HG03442 (cell line): ENCODE data around the gene MTG1.
"Not testable (repeated sequence)": the region's sequence is repeated elsewhere in the genome, so short reads cannot be mapped to it uniquely, and the experiment has no call there.

Source experiments
- ATAC-seq: cut with Tn5 transposase; IDR thresholded peaks from one replicate; pipeline ENCODE4 v1.9.1; 2021; ENCODE audit warnings: mild to moderate bottlenecking, moderate library complexity; ENCODE audit not compliant: unreplicated experiment

MTG1 gene

GRCh38 chr10:133377818-133378250 is 16.1 kb upstream of the MTG1 start:
- ATAC-seq, result no peak

DNA sequence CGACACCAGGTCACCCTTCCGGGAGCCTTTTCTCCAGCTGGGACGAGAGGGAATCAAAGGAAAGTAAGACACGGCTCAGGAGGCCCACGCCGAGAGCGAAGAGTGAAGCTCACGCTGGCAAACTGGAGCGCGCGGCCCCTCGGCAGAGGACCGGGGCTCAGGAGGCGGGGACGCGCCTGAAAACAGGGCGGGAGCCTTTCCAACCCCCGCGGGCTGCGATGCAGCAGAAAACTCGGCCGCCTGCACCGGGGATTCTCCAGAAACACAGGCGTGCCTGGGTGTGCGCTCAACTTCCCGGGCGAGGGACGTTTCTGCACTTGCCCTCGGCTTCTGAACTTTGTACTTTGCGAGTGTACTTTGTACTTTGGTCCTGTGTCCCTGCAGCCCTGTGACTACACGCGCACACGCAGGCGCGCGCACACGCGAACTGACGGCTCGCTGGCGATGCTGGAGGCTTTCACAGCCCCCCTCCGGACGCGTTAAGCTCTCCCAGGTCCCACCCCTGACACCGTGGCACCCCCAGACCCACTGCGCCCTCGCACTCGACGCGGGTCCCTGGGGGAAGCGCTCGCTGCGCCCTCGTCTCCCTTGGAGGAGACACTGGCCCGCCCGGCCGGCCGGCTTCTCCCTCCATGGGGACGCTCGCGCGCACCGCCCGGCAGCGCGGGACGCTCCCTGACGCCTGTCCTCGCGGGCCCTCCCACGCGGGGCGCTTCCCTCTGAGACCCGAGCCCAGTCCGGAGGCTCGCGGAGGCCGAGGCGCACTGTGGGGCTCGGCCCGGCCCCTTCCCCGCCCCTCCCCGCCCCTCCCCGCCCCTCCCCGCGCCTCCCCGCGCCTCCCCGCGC is 15.5 kb upstream of the MTG1 start:
- peak; percentile 33 for ATAC-seq

DNA sequence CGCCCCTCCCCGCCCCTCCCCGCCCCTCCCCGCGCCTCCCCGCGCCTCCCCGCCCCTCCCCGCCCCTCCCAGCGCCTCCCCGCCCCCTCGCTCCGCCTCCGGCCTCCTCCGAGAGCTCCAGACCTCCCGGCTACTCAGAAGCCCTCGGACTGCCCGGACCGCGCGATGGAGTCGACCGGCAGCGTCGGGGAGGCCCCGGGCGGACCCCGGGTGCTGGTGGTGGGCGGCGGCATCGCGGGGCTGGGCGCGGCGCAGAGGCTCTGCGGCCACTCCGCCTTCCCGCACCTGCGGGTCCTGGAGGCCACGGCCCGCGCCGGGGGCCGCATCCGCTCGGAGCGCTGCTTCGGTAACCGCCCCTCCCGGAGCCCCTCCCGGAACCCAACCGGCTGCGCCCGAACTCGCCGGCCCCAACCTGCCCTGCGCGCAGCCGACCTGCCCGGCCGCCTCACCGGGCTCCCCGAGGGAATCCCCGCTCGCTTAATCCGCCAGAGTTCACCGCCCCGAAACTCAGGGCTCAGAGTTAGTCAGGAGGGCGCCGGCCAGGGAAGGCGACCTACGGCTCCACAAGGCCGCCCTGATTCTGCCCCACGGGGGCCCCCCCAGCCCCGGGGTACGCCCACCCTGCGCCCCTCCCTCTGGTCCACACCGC is 14.7 kb upstream of the MTG1 start, which contains the start of gene PAOX:
Gene PAOX, plus strand, starts transcription at position 111 of the 649 bp plus-strand sequence. Its CDS starts 55 bp downstream, at position 166.
- ATAC-seq, result peak; percentile 51

DNA sequence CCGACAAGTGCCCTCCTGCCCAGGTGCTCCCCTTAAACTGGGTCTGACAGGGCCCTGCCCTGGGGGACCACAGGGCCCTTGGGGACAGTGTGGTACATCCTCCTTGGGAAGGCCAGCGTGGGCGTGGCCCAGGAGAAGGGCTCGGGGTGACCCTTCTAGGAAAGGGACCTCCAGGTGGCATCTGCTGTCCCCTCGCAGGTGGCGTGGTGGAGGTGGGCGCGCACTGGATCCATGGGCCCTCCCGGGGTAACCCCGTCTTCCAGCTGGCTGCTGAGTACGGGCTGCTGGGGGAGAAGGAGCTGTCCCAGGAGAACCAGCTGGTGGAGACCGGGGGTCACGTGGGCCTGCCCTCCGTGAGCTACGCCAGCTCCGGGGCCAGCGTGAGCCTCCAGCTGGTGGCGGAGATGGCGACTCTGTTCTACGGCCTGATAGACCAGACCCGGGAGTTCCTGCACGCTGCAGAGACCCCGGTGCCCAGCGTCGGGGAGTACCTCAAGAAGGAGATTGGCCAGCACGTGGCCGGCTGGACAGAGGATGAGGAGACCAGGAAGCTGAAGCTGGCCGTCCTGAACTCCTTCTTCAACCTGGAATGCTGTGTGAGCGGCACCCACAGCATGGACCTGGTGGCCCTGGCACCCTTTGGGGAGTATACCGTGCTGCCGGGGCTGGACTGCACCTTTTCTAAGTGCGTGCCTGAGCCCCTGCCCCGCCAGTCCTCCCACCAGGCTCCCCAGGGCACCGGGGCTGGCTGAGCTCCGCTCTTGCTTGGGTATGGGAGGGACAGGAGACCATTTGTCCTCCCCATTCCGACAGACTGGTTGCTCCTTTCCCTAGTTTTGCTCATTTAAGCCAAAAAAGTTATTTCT is 13.9 kb upstream of the MTG1 start:
- no peak for ATAC-seq

DNA sequence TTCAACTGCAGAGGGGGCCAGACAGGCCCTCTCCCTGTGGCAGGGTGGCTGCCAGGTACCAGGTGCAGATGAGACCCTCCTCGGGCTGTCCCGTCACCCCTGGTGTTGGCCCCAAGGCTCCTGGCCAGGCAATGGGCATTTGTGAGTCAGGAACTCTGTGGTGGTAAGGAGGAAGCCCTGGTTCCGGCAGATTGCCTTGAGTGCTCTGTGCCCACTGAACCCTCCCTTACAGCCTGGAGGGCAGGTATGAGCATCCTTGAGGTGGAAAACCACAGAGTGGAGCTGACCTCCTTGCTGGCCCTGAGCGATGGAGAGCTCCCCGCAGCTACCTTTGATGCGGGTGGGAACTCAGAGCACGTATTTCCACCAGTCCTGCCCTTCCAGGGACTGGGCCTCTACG is 12.9 kb upstream of the MTG1 start:
- ATAC-seq, result no peak

DNA sequence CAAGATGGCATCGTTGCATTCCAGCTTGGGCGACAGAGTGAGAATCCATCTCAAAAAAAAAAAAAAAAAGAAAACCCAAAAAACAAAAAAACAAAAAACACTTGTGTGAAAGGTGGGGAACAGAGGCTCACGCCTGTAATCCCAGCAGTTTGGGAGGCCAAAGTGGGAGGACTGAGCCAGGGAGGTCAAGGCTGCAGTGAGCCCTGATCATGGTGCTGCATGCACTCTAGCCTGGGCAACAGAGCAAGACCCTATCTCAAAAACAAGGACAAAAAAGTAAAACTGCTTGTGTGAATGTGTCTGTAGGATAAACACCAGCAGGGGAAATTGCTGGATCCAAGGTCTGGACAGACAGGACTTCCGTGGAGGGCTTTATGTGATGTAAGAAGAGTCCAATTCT is 10.4 kb upstream of the MTG1 start:
- ATAC-seq, result no peak

GRCh38 chr10:133384071-133384470 is 9.9 kb upstream of the MTG1 start:
- ATAC-seq, result no peak

DNA sequence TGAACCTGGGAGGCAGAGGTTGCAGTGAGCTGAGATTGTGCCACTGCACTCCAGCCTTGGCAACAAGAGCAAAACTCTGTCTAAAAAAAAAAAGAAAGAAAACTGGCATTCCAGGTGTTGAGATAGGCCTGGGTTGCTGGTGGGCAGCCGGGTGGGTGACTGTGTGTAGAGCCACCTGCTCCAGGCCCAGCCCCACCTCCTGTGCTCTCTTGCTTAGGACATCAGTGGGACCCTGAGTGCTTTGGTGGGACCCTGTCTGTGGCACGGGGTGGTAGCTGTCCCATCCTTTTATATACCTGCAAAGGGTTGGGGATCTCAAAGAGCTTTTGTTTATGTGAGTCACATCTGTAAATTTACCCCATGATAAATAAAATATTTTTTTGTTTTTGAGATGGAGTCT is 8.7 kb upstream of the MTG1 start:
- ATAC-seq, result no peak

DNA sequence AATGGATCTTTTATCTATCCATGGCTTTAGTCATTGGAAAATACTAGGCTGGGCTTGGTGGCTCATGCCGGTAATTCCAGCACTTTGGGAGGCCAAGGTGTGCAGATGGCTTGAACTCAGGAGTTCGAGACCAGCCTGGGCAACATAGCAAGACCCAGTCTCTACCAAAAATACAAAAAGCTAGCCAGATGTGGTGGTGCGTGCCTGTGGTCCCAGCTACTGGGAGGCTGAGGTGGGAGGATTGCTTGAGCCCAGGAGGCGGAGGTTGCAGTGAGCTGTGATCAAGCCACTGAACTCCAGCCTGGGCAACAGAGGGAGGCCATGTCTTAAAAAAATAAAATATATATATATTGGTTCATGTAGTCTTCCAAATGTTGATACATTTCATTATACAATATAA is 7.0 kb upstream of the MTG1 start:
- ATAC-seq, result not testable (repeated sequence)

DNA sequence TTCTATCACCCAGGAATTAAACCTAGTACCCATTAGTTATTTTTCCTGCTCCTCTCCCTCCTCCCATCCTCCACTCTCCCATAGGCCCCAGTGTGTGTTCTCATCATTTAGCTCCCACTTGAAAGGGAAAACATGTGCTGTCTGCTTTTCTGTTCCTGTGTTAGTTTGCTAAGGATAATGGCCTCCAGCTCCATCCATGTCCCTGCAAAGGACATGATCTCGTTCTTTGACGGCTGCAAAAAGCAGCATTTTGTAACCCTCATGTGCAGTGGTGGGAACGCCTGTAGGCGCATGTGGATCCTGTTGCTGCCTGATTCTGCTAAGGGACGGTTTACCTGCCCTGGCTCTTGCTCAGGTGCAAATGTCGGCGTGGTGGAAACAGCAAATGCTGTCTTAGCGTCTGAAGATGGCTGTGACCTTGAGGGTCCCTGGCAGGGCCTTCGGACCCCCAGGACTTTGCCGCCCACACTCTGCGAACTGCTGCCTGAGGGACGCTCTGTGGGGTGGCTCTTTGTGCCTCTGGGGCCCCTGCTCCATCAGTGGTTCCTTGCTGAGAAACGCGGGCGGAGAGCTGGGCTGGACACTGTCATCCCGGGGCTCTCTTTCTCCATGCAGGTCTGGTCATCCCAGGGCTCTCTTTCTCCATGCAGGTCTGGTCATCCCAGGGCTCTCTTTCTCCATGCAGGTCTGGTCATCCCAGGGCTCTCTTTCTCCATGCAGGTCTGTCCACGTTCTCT is 5.6 kb upstream of the MTG1 start:
- no peak for ATAC-seq

DNA sequence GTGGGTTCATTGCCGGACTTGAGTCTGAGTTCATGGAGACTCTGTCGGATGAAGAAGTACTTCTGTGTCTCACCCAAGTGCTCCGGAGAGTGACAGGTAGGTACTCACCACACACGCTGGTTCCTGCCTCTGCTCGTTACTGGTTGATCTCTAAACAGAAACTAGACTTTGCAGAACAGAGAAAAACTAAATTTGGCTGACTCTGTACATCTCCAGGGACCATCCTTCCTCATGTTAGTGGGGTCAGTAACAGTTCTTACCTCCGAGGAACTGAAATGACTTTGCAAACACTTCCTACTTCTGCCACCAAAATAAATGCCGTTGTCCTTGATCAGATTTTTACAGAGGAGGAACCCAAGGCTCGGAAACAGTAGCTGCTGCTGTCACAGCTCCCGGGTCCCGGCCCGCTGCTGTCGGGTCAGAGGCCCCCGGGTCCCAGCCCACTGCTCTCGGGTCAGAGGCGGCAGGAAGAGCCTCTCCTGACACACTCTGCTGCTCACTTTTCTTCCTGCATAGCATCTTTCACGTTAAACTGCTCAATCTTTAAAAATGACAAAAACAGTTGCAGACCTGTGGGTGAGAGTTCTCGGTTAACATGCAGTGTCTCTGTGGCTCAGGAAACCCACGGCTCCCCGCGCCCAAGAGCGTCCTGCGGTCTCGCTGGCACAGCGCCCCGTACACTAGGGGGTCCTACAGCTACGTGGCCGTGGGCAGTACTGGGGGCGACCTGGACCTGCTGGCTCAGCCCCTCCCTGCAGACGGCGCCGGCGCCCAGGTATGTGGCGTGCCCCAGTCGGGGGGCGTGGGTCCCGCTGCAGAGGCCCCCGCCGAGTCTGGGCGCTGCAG is 4.8 kb upstream of the MTG1 start:
- peak; percentile 85 for ATAC-seq

GRCh38 chr10:133390597-133391248 is 3.2 kb upstream of the MTG1 start:
- ATAC-seq, result no peak

DNA sequence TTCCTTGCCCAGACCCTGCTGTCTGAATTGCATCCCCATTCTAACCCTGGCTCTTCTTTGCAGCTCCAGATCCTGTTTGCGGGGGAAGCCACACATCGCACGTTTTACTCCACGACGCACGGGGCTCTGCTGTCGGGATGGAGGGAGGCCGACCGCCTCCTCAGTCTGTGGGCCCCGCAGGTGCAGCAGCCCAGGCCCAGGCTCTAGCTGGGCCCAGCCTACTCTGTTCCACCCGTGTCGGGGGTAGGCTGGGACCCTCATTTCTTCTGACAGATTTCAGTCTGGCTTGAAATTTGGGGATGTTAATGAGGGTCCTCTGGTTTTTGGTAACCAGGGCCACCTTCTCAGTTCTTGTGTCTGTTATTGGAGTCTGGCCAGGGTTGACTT is 2.7 kb upstream of the MTG1 start:
- ATAC-seq, result no peak

GRCh38 chr10:133391761-133392518 is 2.0 kb upstream of the MTG1 start:
- ATAC-seq, result no peak

- ATAC-seq, result no peak
These were observed 425 bp upstream of the MTG1 start for GRCh38 chr10:133393401-133394063.

GRCh38 chr10:133394801-133395221 is 854 bp downstream of the MTG1 start:
- no peak for ATAC-seq

- no peak for ATAC-seq
These were observed 2.2 kb downstream of the MTG1 start for GRCh38 chr10:133396035-133396624.

- ATAC-seq, result no peak
These were observed 4.0 kb downstream of the MTG1 start for GRCh38 chr10:133397938-133398337.
